22Rv1 (cell line): Measurements from ENCODE around the gene GPC5.

ENCODE experiments used
- CTCF ChIP-seq: fragments of 450-650 bp; IDR thresholded peaks from 2 replicates; pipeline ENCODE4 v1.5.1; 2017; ENCODE audit warnings: mild to moderate bottlenecking
- ZFX ChIP-seq: fragments of 450-650 bp; IDR thresholded peaks from 2 replicates; pipeline ENCODE4 v1.6.1; 2017; ENCODE audit warnings: antibody characterized with exemption, borderline replicate concordance

DNA sequence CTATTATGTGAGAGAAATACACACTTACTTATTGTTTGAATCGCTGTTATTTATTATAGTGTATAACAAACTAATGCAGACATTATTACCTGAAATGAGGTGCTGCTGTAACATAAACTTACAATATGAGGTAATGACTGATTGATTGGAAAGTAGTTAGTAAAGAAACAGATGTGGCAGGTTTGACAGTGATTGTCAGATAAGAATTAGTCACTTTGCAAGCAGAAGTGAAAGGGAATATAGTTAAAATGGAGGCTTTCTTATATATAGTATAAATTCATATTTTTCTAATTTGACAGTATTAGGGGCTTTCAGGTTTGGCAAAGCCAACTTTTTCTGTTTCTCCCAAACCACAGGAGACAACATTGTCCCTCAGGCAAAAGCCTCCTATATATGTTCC is 30.3 kb upstream of the GPC5 start:
- TF ChIP-seq CTCF = no peak
- TF ChIP-seq ZFX = no peak
